Measurements from ENCODE around the gene NRF1.
"Not testable (repeated sequence)": the region's sequence is repeated elsewhere in the genome, so short reads cannot be mapped to it uniquely, and the experiment has no call there.

NRF1 gene

GRCh38 chr7:129657363-129657762 is 45.8 kb downstream of the NRF1 start:
- no peaks in the 10 kb centered on the region for H3K36me3 ChIP-seq (ENCODE audit: control insufficient read depth, insufficient read depth, low read length)
- H3K4me3 ChIP-seq (ENCODE audit: low read length), result no peak overlapping the region
- H3K4me1 ChIP-seq (ENCODE audit: control insufficient read depth, insufficient read depth, low read length), result no peaks in the 10 kb centered on the region
- no peaks in the 10 kb centered on the region for H3K27me3 ChIP-seq (ENCODE audit: control insufficient read depth, insufficient read depth, low read length)
- no peaks in the 10 kb centered on the region for H3K9me3 ChIP-seq (ENCODE audit: control insufficient read depth, low read length)
- no peak overlapping the region for H3K9ac ChIP-seq (ENCODE audit: low read length)

GRCh38 chr7:129659907-129660306 is 48.4 kb downstream of the NRF1 start:
- not testable (repeated sequence) for H3K9ac ChIP-seq (ENCODE audit: low read length); H3K4me1 ChIP-seq (ENCODE audit: control insufficient read depth, insufficient read depth, low read length); H3K9me3 ChIP-seq (ENCODE audit: control insufficient read depth, low read length); H3K36me3 ChIP-seq (ENCODE audit: control insufficient read depth, insufficient read depth, low read length); H3K4me3 ChIP-seq (ENCODE audit: low read length); H3K27me3 ChIP-seq (ENCODE audit: control insufficient read depth, insufficient read depth, low read length)

- Histone ChIP-seq H3K4me3 (ENCODE audit: low read length) (no peak overlapping the region), H3K4me1 (ENCODE audit: control insufficient read depth, insufficient read depth, low read length) (no peaks in the 10 kb centered on the region), H3K9ac (ENCODE audit: low read length) (no peak overlapping the region), H3K27me3 (ENCODE audit: control insufficient read depth, insufficient read depth, low read length) (no peaks in the 10 kb centered on the region), H3K9me3 (ENCODE audit: control insufficient read depth, low read length) (no peaks in the 10 kb centered on the region), H3K36me3 (ENCODE audit: control insufficient read depth, insufficient read depth, low read length) (no peaks in the 10 kb centered on the region)
These were observed 50.2 kb downstream of the NRF1 start for GRCh38 chr7:129661645-129662182.

- H3K27me3 ChIP-seq (ENCODE audit: control insufficient read depth, insufficient read depth, low read length); H3K9ac ChIP-seq (ENCODE audit: low read length); H3K4me3 ChIP-seq (ENCODE audit: low read length); H3K4me1 ChIP-seq (ENCODE audit: control insufficient read depth, insufficient read depth, low read length); H3K9me3 ChIP-seq (ENCODE audit: control insufficient read depth, low read length); H3K36me3 ChIP-seq (ENCODE audit: control insufficient read depth, insufficient read depth, low read length): not testable (repeated sequence)
These were observed 51.7 kb downstream of the NRF1 start for GRCh38 chr7:129663240-129663639.

- Histone ChIP-seq H3K9ac (ENCODE audit: low read length) (no peak overlapping the region), H3K36me3 (ENCODE audit: control insufficient read depth, insufficient read depth, low read length) (no peaks in the 10 kb centered on the region), H3K4me1 (ENCODE audit: control insufficient read depth, insufficient read depth, low read length) (no peaks in the 10 kb centered on the region), H3K4me3 (ENCODE audit: low read length) (no peak overlapping the region), H3K27me3 (ENCODE audit: control insufficient read depth, insufficient read depth, low read length) (no peaks in the 10 kb centered on the region), H3K9me3 (ENCODE audit: control insufficient read depth, low read length) (no peaks in the 10 kb centered on the region)
These were observed 52.8 kb downstream of the NRF1 start for GRCh38 chr7:129664029-129665012.

GRCh38 chr7:129665013-129665401 is 53.5 kb downstream of the NRF1 start:
- Histone ChIP-seq H3K9ac (ENCODE audit: low read length) (no peak overlapping the region), H3K4me1 (ENCODE audit: control insufficient read depth, insufficient read depth, low read length) (no peaks in the 10 kb centered on the region), H3K9me3 (ENCODE audit: control insufficient read depth, low read length) (no peaks in the 10 kb centered on the region), H3K36me3 (ENCODE audit: control insufficient read depth, insufficient read depth, low read length) (no peaks in the 10 kb centered on the region), H3K4me3 (ENCODE audit: low read length) (no peak overlapping the region), H3K27me3 (ENCODE audit: control insufficient read depth, insufficient read depth, low read length) (no peaks in the 10 kb centered on the region)

GRCh38 chr7:129667116-129667515 is 55.6 kb downstream of the NRF1 start:
- Histone ChIP-seq H3K9me3 (ENCODE audit: control insufficient read depth, low read length) (no peaks in the 10 kb centered on the region), H3K4me3 (ENCODE audit: low read length) (no peak overlapping the region), H3K9ac (ENCODE audit: low read length) (no peak overlapping the region), H3K27me3 (ENCODE audit: control insufficient read depth, insufficient read depth, low read length) (no peaks in the 10 kb centered on the region), H3K4me1 (ENCODE audit: control insufficient read depth, insufficient read depth, low read length) (no peaks in the 10 kb centered on the region), H3K36me3 (ENCODE audit: control insufficient read depth, insufficient read depth, low read length) (no peaks in the 10 kb centered on the region)

- no peaks in the 10 kb centered on the region for H3K36me3 ChIP-seq (ENCODE audit: control insufficient read depth, insufficient read depth, low read length)
- H3K4me1 ChIP-seq (ENCODE audit: control insufficient read depth, insufficient read depth, low read length), result no peaks in the 10 kb centered on the region
- H3K4me3 ChIP-seq (ENCODE audit: low read length), result no peak overlapping the region
These were observed 56.0 kb downstream of the NRF1 start for GRCh38 chr7:129667551-129667950.

GRCh38 chr7:129669901-129670300 is 58.4 kb downstream of the NRF1 start:
- no peaks in the 10 kb centered on the region for H3K36me3 ChIP-seq (ENCODE audit: control insufficient read depth, insufficient read depth, low read length)
- no peaks in the 10 kb centered on the region for H3K9me3 ChIP-seq (ENCODE audit: control insufficient read depth, low read length)
- H3K9ac ChIP-seq (ENCODE audit: low read length), result no peak overlapping the region
- H3K4me3 ChIP-seq (ENCODE audit: low read length), result no peak overlapping the region
- no peaks in the 10 kb centered on the region for H3K27me3 ChIP-seq (ENCODE audit: control insufficient read depth, insufficient read depth, low read length)
- no peaks in the 10 kb centered on the region for H3K4me1 ChIP-seq (ENCODE audit: control insufficient read depth, insufficient read depth, low read length)

More at GRCh38 chr7:129667551-129667950, 56.0 kb downstream of the NRF1 start:
- Histone ChIP-seq H3K27me3 (ENCODE audit: control insufficient read depth, insufficient read depth, low read length) (no peaks in the 10 kb centered on the region), H3K9me3 (ENCODE audit: control insufficient read depth, low read length) (no peaks in the 10 kb centered on the region), H3K9ac (ENCODE audit: low read length) (no peak overlapping the region)

GRCh38 chr7:129670656-129671055 is 59.1 kb downstream of the NRF1 start:
- H3K4me1 ChIP-seq (ENCODE audit: control insufficient read depth, insufficient read depth, low read length), result no peaks in the 10 kb centered on the region
- H3K4me3 ChIP-seq (ENCODE audit: low read length), result no peak overlapping the region
- no peaks in the 10 kb centered on the region for H3K36me3 ChIP-seq (ENCODE audit: control insufficient read depth, insufficient read depth, low read length)
- no peaks in the 10 kb centered on the region for H3K27me3 ChIP-seq (ENCODE audit: control insufficient read depth, insufficient read depth, low read length)
- no peaks in the 10 kb centered on the region for H3K9me3 ChIP-seq (ENCODE audit: control insufficient read depth, low read length)
- H3K9ac ChIP-seq (ENCODE audit: low read length), result no peak overlapping the region

GRCh38 chr7:129671266-129671665 is 59.7 kb downstream of the NRF1 start:
- Histone ChIP-seq H3K4me3 (ENCODE audit: low read length) (no peak overlapping the region), H3K9me3 (ENCODE audit: control insufficient read depth, low read length) (no peaks in the 10 kb centered on the region), H3K9ac (ENCODE audit: low read length) (no peak overlapping the region), H3K4me1 (ENCODE audit: control insufficient read depth, insufficient read depth, low read length) (no peaks in the 10 kb centered on the region), H3K36me3 (ENCODE audit: control insufficient read depth, insufficient read depth, low read length) (no peaks in the 10 kb centered on the region), H3K27me3 (ENCODE audit: control insufficient read depth, insufficient read depth, low read length) (no peaks in the 10 kb centered on the region)

- not testable (repeated sequence) for H3K27me3 ChIP-seq (ENCODE audit: control insufficient read depth, insufficient read depth, low read length); H3K9me3 ChIP-seq (ENCODE audit: control insufficient read depth, low read length); H3K4me1 ChIP-seq (ENCODE audit: control insufficient read depth, insufficient read depth, low read length); H3K36me3 ChIP-seq (ENCODE audit: control insufficient read depth, insufficient read depth, low read length); H3K4me3 ChIP-seq (ENCODE audit: low read length); H3K9ac ChIP-seq (ENCODE audit: low read length)
These were observed 63.0 kb downstream of the NRF1 start for GRCh38 chr7:129674475-129674874.

All from mucosa of stomach (tissue), 1 donor.